Activated CD8-positive, alpha-beta T cell treated with anti-CD3 and anti-CD28 coated beads for 36 hours (primary cell): ENCODE measurements around the gene TRPM3. TPM values are rescaled to one million over a fixed set of nuclear protein-coding genes. Genes with fewer than 3 reads are reported as not detected.

Source experiments
- ATAC-seq: fragments of 200-7000 bp; cut with Tn5 transposase; one replicate; pipeline ENCODE4 v1.10.0; 2021; ENCODE audit warnings: mild to moderate bottlenecking, moderate library complexity
- CTCF ChIA-PET: fragments of 350-600 bp; sonication (Branson Sonifier 250); formaldehyde crosslinking; loops from one replicate; lab custom pipeline; 2021; ENCODE audit warnings: antibody characterized with exemption; lab: Charles Lee
- POLR2A ChIA-PET: fragments of 350-600 bp; sonication (Branson Sonifier 250); formaldehyde crosslinking; loops from one replicate; lab custom pipeline; 2021; ENCODE audit warnings: antibody characterized with exemption; lab: Charles Lee
- DNase-seq: peaks from one replicate; pipeline ENCODE4 v3.0.0-alpha.2; 2020
- H3K27ac Mint-ChIP-seq: one replicate; pipeline ENCODE4 v1.8.0; 2021; ENCODE audit warnings: mild to moderate bottlenecking, mixed read lengths
- H3K27me3 Mint-ChIP-seq: one replicate; pipeline ENCODE4 v1.8.0; 2021; ENCODE audit warnings: mixed read lengths
- H3K36me3 Mint-ChIP-seq: one replicate; pipeline ENCODE4 v1.8.0; 2021; ENCODE audit warnings: low read depth, mixed read lengths
- H3K4me1 Mint-ChIP-seq: one replicate; pipeline ENCODE4 v1.8.0; 2021; ENCODE audit warnings: low read depth, mixed read lengths
- H3K4me3 Mint-ChIP-seq: one replicate; pipeline ENCODE4 v1.8.0; 2021; ENCODE audit warnings: mild to moderate bottlenecking, moderate library complexity, mixed read lengths
- H3K9me3 Mint-ChIP-seq: one replicate; pipeline ENCODE4 v1.8.0; 2021; ENCODE audit warnings: mixed read lengths
- intact Hi-C: fragments of 100-400 bp; cut with micrococcal nuclease; formaldehyde crosslinking; loops from one replicate; pipeline ENCODE4 v1.10.0; 2022
- total RNA-seq, 2 experiments: library from RNA; stranded (reverse); gene quantifications; one replicate each; pipeline ENCODE4 v1.2.3, GENCODE V29; 2021
- TF ChIP-seq, protein P1 (sequence below): fragments of 200-600 bp; IDR thresholded peaks from one replicate; pipeline ENCODE4 v1.8.0; 2022; ENCODE audit warnings: antibody characterized with exemption, mild to moderate bottlenecking

The TRPM3 gene
- total RNA-seq, 2 experiments from 2014 or later = not detected

DNA sequence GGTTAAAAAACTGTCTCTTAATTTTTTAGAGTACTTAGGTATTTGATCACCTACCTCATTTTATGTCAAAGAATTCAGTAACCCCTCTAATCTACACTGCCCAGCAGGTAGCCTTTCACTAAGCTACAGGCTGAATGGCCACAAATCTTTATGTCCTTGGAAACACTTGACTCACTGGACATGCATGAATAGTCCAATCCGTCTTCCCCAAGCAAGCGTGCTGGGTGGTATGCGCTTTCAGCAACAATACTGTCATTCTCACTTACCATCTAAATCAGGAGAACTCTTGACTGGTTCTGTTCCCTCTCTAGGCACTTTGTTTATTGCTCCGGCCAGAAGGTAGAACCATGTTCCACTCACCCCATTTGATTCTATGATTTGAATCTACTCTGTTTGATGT lies 73.1 kb downstream of the TRPM3 start:
- ChIA-PET CTCF (no interaction called here), POLR2A (no interaction called here)
- DNase-seq (no peak), ATAC-seq (no peak)
- H3K36me3 Mint-ChIP-seq = no peaks in the 10 kb centered on the region
- H3K4me1 Mint-ChIP-seq = no peaks in the 10 kb centered on the region
- no peaks in the 10 kb centered on the region for H3K27me3 Mint-ChIP-seq
- H3K27ac Mint-ChIP-seq = no peak overlapping the region
- H3K9me3 Mint-ChIP-seq = no peaks in the 10 kb centered on the region
- TF ChIP-seq, protein P1, sequence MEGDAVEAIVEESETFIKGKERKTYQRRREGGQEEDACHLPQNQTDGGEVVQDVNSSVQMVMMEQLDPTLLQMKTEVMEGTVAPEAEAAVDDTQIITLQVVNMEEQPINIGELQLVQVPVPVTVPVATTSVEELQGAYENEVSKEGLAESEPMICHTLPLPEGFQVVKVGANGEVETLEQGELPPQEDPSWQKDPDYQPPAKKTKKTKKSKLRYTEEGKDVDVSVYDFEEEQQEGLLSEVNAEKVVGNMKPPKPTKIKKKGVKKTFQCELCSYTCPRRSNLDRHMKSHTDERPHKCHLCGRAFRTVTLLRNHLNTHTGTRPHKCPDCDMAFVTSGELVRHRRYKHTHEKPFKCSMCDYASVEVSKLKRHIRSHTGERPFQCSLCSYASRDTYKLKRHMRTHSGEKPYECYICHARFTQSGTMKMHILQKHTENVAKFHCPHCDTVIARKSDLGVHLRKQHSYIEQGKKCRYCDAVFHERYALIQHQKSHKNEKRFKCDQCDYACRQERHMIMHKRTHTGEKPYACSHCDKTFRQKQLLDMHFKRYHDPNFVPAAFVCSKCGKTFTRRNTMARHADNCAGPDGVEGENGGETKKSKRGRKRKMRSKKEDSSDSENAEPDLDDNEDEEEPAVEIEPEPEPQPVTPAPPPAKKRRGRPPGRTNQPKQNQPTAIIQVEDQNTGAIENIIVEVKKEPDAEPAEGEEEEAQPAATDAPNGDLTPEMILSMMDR = no peak
- intact Hi-C loops = no loop called here
- no peak overlapping the region for H3K4me3 Mint-ChIP-seq

DNA sequence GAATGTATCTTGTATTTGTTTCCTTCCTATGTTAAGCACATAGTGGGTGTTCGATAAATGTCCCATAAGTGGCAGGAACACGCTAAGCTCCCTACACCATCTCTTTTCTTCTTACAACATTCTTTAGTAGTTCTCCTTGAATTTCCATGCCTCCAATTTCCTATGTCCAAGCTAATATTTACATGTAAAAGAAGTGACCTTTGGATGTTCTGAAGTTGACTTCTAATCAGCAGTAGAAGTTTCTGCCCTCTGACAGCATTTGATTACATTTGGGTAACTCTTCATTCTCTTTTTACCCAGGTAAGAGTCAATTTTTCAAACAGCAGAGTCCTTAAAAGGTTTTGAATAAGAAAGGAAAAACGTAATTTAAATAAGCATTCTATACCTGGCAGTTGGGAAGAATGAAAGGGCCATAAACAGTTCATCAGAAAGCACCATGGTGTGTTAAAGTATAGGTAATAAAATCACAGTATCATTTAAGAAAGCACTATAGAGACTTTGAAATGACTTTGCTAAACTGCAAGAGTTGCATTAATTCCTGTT lies 78.9 kb downstream of the TRPM3 start:
- TF ChIP-seq, protein P1 = no peak
- ATAC-seq (no peak), DNase-seq (no peak)
- Mint-ChIP-seq H3K27me3 (no peaks in the 10 kb centered on the region), H3K9me3 (no peaks in the 10 kb centered on the region), H3K36me3 (no peaks in the 10 kb centered on the region), H3K4me3 (no peak overlapping the region), H3K4me1 (no peaks in the 10 kb centered on the region), H3K27ac (no peak overlapping the region)
- intact Hi-C loops = no loop called here
- ChIA-PET POLR2A (no interaction called here), CTCF (no interaction called here)

- TF ChIP-seq, protein P1 = no peak
- ATAC-seq = no peak
- ChIA-PET CTCF (no interaction called here), POLR2A (no interaction called here)
- H3K4me1 Mint-ChIP-seq = no peaks in the 10 kb centered on the region
- H3K4me3 Mint-ChIP-seq = no peak overlapping the region
- H3K27me3 Mint-ChIP-seq = no peaks in the 10 kb centered on the region
- H3K9me3 Mint-ChIP-seq = no peaks in the 10 kb centered on the region
- H3K27ac Mint-ChIP-seq = no peak overlapping the region
- intact Hi-C loops = no loop called here
- DNase-seq = no peak
- H3K36me3 Mint-ChIP-seq = no peaks in the 10 kb centered on the region
These were observed 83.9 kb downstream of the TRPM3 start for GRCh38 chr9:71037521-71037920.

DNA sequence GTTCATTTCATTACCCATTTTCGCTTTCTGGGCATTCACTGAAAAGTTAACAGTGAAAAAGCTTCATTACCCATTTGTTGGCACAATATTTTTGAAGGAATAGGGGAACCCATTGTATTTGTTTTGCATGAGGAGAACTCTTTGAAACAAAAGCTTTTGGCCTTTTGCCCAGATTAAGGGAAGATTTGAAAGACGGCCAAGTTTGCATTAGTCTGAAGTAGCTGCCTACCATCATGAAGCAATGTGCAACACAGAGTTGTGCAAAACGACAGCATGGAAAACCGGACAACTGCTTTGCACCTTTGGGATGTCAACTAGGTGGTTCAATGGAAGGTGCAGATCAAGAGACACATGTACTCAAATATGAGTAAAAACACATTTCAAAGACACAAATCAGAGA lies 84.9 kb downstream of the TRPM3 start:
- CTCF ChIA-PET = no interaction called here
- POLR2A ChIA-PET = no interaction called here
- TF ChIP-seq, protein P1 = no peak
- Mint-ChIP-seq H3K4me1 (no peaks in the 10 kb centered on the region), H3K27ac (no peak overlapping the region), H3K4me3 (no peak overlapping the region), H3K36me3 (no peaks in the 10 kb centered on the region), H3K9me3 (no peaks in the 10 kb centered on the region), H3K27me3 (no peaks in the 10 kb centered on the region)
- no peak for DNase-seq
- intact Hi-C loops = no loop called here
- no peak for ATAC-seq

DNA sequence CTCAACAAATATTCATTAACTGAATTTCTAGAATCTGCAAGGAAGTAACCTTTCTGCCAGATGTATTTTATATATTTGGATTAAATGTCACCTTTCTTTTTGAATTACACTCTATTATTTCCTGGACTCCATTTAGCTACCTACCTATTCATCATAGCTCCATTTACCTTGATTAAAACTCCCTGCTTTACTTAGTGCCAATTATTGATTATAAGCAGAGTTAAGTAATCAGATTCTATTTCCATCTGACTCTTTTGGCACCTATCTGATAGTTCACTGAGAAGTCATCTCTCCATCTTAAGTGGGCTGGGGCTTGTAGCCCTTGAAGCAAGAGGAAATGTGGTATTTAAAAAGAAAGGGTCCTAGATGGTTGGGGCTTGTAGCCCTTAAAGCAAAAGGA lies 88.6 kb downstream of the TRPM3 start:
- POLR2A ChIA-PET = no interaction called here
- ATAC-seq (no peak), DNase-seq (no peak)
- Mint-ChIP-seq H3K4me1 (no peaks in the 10 kb centered on the region), H3K27me3 (no peaks in the 10 kb centered on the region), H3K36me3 (no peaks in the 10 kb centered on the region), H3K4me3 (no peak overlapping the region), H3K27ac (no peak overlapping the region), H3K9me3 (no peaks in the 10 kb centered on the region)
- TF ChIP-seq, protein P1 = no peak
- intact Hi-C loops = no loop called here
- CTCF ChIA-PET = no interaction called here
